HepG2 (cell line): Measurements from ENCODE around the gene GNAI2. TPM values are rescaled to one million over a fixed set of nuclear protein-coding genes. Genes with fewer than 3 reads are reported as not detected.
A peak's percentile ranks its signal among the peaks of the same experiment; 100 is the strongest.

Experiments
- GFI1 ChIP-seq: sonication (generic); formaldehyde crosslinking; IDR thresholded peaks from 2 replicates; pipeline ENCODE4 v1.5.0; 2020; ENCODE audit warnings: missing genetic modification reagents, mild to moderate bottlenecking, borderline replicate concordance
- KDM3A ChIP-seq: IDR thresholded peaks from 2 replicates; pipeline ENCODE4 v1.6.1; 2018; ENCODE audit warnings: low read depth, missing compliant biosample characterization
- POGZ ChIP-seq: sonication (generic); formaldehyde crosslinking; IDR thresholded peaks from 2 replicates; pipeline ENCODE4 v1.4.0; 2020; ENCODE audit warnings: mild to moderate bottlenecking, missing genetic modification reagents
- SP140L ChIP-seq: sonication (generic); formaldehyde crosslinking; IDR thresholded peaks from 2 replicates; pipeline ENCODE4 v1.4.0; 2020; ENCODE audit warnings: missing genetic modification reagents, borderline replicate concordance
- SRSF9 ChIP-seq: fragments of 200-400 bp; formaldehyde crosslinking; IDR thresholded peaks from 2 replicates; pipeline ENCODE4 v1.6.1; 2018; ENCODE audit warnings: borderline replicate concordance, mild to moderate bottlenecking, low read depth, low read length; ENCODE audit not compliant: insufficient read depth, poor library complexity, severe bottlenecking
- TMF1 ChIP-seq: sonication (generic); formaldehyde crosslinking; IDR thresholded peaks from 2 replicates; pipeline ENCODE4 v1.8.1; 2022; ENCODE audit warnings: low read depth, missing genetic modification reagents
- ZFP37 ChIP-seq: sonication (generic); formaldehyde crosslinking; IDR thresholded peaks from 2 replicates; pipeline ENCODE4 v1.4.0; 2020; ENCODE audit warnings: missing genetic modification reagents, borderline replicate concordance
- ZNF143 ChIP-seq: sonication (generic); formaldehyde crosslinking; IDR thresholded peaks from 2 replicates; pipeline ENCODE4 v1.4.0; 2020; ENCODE audit warnings: missing genetic modification reagents
- ZNF326 ChIP-seq: sonication (generic); formaldehyde crosslinking; IDR thresholded peaks from 2 replicates; pipeline ENCODE4 v1.4.0; 2020; ENCODE audit warnings: missing genetic modification reagents, borderline replicate concordance
- ZNF350 ChIP-seq: sonication (generic); formaldehyde crosslinking; IDR thresholded peaks from 2 replicates; pipeline ENCODE4 v1.4.0; 2020; ENCODE audit warnings: mild to moderate bottlenecking, low read depth, missing genetic modification reagents, borderline replicate concordance
- ZNF75D ChIP-seq: sonication (generic); formaldehyde crosslinking; IDR thresholded peaks from 2 replicates; pipeline ENCODE4 v1.8.1; 2023; ENCODE audit warnings: missing genetic modification reagents, mild to moderate bottlenecking, borderline replicate concordance
- ZSCAN20 ChIP-seq: sonication (generic); formaldehyde crosslinking; IDR thresholded peaks from 2 replicates; pipeline ENCODE4 v1.4.0; 2020; ENCODE audit warnings: missing genetic modification reagents, mild to moderate bottlenecking, borderline replicate concordance
- polyA plus RNA-seq, 8 experiments: library from polyadenylated mRNA; depleted of rRNA in 3 of 8; stranded (reverse) in 7 of 8; unstranded in 1 of 8; fragments of >200 nt; fragmentation: Illumina TruSeq in 4 of 8; extraction: Trizol in 4 of 8; gene quantifications; 2 replicates each; pipeline versions ENCODE4 v1.2.1 to v1.2.3, GENCODE V29; 2011 to 2016; ENCODE audit warnings: low read depth in 4 of 8, missing spikeins in 1 of 8, mixed read lengths in 1 of 8; ENCODE audit not compliant: insufficient read depth in 1 of 8
- total RNA-seq, 5 experiments: library from RNA; depleted of rRNA; stranded (reverse); fragments of >200 nt; fragmentation: Illumina TruSeq; extraction: Trizol; gene quantifications; 2 replicates each; pipeline ENCODE4 v1.2.3, GENCODE V29; 2016; ENCODE audit warnings: low read depth in 1 of 5
- TF ChIP-seq, protein P1 (sequence below): sonication (generic); formaldehyde crosslinking; IDR thresholded peaks from 2 replicates; pipeline ENCODE4 v1.4.0; 2020; ENCODE audit warnings: missing genetic modification reagents

The GNAI2 gene
- total and polyA plus RNA-seq, 2 of the 13 experiments (the other 11 are each of a cell fraction or from before 2014, with no cell fraction given): 51.1 to 66.2 TPM

GRCh38 chr3:50260027-50260941 is 24.3 kb downstream of the GNAI2 start (continued):
- TF ChIP-seq, protein P1, sequence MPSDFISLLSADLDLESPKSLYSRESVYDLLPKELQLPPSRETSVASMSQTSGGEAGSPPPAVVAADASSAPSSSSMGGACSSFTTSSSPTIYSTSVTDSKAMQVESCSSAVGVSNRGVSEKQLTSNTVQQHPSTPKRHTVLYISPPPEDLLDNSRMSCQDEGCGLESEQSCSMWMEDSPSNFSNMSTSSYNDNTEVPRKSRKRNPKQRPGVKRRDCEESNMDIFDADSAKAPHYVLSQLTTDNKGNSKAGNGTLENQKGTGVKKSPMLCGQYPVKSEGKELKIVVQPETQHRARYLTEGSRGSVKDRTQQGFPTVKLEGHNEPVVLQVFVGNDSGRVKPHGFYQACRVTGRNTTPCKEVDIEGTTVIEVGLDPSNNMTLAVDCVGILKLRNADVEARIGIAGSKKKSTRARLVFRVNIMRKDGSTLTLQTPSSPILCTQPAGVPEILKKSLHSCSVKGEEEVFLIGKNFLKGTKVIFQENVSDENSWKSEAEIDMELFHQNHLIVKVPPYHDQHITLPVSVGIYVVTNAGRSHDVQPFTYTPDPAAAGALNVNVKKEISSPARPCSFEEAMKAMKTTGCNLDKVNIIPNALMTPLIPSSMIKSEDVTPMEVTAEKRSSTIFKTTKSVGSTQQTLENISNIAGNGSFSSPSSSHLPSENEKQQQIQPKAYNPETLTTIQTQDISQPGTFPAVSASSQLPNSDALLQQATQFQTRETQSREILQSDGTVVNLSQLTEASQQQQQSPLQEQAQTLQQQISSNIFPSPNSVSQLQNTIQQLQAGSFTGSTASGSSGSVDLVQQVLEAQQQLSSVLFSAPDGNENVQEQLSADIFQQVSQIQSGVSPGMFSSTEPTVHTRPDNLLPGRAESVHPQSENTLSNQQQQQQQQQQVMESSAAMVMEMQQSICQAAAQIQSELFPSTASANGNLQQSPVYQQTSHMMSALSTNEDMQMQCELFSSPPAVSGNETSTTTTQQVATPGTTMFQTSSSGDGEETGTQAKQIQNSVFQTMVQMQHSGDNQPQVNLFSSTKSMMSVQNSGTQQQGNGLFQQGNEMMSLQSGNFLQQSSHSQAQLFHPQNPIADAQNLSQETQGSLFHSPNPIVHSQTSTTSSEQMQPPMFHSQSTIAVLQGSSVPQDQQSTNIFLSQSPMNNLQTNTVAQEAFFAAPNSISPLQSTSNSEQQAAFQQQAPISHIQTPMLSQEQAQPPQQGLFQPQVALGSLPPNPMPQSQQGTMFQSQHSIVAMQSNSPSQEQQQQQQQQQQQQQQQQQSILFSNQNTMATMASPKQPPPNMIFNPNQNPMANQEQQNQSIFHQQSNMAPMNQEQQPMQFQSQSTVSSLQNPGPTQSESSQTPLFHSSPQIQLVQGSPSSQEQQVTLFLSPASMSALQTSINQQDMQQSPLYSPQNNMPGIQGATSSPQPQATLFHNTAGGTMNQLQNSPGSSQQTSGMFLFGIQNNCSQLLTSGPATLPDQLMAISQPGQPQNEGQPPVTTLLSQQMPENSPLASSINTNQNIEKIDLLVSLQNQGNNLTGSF (CRISPR knock-in tag): 0 out of 2 replicates have a peak, but pooled peaks have one; percentile 51
- TF ChIP-seq ZNF143: no peak
- peak; percentile 45; the same call in 1 of the 2 replicates for TF ChIP-seq POGZ (CRISPR knock-in tag)
- no peak for TF ChIP-seq SRSF9
- no peak for TF ChIP-seq TMF1 (CRISPR knock-in tag)
- peak; percentile 56; the same call in 1 of the 2 replicates for TF ChIP-seq GFI1
- TF ChIP-seq ZNF75D: no peak
- peak; percentile 58; the same call in 1 of the 2 replicates for TF ChIP-seq ZNF350
- TF ChIP-seq ZSCAN20: peak; percentile 89; the same call in 1 of the 2 replicates
- TF ChIP-seq ZNF326: peak; percentile 83; the same call in 1 of the 2 replicates
- TF ChIP-seq ZFP37 (CRISPR knock-in tag): peak; percentile 84
- peak; percentile 95; the same call in 1 of the 2 replicates for TF ChIP-seq KDM3A (CRISPR knock-in tag)
- TF ChIP-seq SP140L (CRISPR knock-in tag): no peak
